ENCODE measurements around the gene TCOF1. TPM values are rescaled to one million over a fixed set of nuclear protein-coding genes. Genes with fewer than 3 reads are reported as not detected.

The TCOF1 gene
- total RNA-seq, 1 donor from 2014 or later = 33.2 TPM

DNA sequence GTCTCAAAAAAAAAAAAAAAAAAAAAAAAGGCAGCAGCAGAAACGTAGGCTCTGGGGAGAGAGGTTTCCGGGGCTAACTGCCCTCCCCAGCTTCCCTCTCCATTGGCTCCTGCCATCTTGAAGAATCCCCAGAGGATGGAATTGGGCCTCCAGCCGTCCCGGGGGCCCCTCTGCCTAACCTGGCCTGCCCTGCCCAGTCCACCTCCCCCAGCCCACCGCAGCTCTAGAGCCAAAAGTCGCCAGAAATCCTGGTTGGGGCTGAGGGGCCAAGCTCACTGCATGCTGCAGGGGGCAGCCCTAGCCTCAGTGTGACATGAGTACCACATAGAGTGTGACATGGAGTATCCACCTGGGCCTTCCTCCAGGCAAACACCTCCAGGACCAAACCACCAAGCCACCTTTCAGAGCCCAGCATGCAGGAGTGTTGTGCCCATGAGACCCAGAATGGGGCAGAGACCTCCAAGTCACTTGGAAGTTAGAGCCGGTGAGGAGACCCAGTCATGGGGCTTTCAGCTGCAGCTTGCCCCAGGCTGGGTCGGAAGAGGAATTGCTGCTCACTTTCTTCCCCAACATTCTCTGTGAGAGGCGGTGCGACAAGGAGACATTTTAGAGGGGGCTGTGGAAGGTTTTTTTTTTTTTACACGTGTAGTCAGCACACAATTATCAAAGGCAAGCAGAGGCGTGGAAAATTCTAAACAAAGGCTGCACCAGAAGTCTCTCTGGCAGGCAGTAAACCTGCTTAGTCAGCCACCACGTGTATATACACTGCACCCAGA, 37.6 kb downstream of the TCOF1 start:
- Histone ChIP-seq H3K36me3 (ENCODE audit: control insufficient read depth, insufficient read depth, low read length) (peaks cover 3% of the 10 kb centered on the region), H3K27me3 (ENCODE audit: control insufficient read depth, insufficient read depth, low read length) (no peaks in the 10 kb centered on the region), H3K4me3 (ENCODE audit: low read depth, low read length) (no peak overlapping the region)
- TF ChIP-seq, protein P1, sequence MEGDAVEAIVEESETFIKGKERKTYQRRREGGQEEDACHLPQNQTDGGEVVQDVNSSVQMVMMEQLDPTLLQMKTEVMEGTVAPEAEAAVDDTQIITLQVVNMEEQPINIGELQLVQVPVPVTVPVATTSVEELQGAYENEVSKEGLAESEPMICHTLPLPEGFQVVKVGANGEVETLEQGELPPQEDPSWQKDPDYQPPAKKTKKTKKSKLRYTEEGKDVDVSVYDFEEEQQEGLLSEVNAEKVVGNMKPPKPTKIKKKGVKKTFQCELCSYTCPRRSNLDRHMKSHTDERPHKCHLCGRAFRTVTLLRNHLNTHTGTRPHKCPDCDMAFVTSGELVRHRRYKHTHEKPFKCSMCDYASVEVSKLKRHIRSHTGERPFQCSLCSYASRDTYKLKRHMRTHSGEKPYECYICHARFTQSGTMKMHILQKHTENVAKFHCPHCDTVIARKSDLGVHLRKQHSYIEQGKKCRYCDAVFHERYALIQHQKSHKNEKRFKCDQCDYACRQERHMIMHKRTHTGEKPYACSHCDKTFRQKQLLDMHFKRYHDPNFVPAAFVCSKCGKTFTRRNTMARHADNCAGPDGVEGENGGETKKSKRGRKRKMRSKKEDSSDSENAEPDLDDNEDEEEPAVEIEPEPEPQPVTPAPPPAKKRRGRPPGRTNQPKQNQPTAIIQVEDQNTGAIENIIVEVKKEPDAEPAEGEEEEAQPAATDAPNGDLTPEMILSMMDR (IDR thresholded peaks at IDR 0.05; ENCODE audit: insufficient read depth, low read length, poor library complexity, severe bottlenecking) = no peak
- no peak for DNase-seq (ENCODE audit: low read depth)

DNA sequence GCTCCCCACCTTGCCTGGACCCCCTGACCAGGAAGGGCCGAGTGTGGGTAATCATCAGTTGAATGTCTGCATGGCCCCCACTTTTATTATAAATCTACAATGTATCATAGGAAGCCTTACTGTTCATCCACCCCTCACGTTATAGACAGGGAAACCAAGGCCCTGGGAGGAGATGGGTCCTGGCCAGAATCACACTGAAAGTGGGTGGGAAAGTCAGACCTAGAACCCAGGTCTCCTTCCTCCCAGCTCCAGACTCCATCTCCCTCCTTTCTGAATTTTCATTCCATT, 38.1 kb downstream of the TCOF1 start:
- DNase-seq (ENCODE audit: low read depth) = no peak
- TF ChIP-seq, protein P1 (IDR thresholded peaks at IDR 0.05; ENCODE audit: insufficient read depth, low read length, poor library complexity, severe bottlenecking) = no peak
- Histone ChIP-seq H3K4me3 (ENCODE audit: low read depth, low read length) (no peak overlapping the region), H3K27me3 (ENCODE audit: control insufficient read depth, insufficient read depth, low read length) (no peaks in the 10 kb centered on the region), H3K36me3 (ENCODE audit: control insufficient read depth, insufficient read depth, low read length) (peaks cover 3% of the 10 kb centered on the region)

DNA sequence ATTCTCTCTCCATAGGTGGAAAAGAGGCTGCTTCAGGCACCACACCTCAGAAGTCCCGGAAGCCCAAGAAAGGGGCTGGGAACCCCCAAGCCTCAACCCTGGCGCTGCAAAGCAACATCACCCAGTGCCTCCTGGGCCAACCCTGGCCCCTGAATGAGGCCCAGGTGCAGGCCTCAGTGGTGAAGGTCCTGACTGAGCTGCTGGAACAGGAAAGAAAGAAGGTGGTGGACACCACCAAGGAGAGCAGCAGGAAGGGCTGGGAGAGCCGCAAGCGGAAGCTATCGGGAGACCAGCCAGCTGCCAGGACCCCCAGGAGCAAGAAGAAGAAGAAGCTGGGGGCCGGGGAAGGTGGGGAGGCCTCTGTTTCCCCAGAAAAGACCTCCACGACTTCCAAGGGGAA, 38.8 kb downstream of the TCOF1 start:
- no peak for DNase-seq (ENCODE audit: low read depth)
- Histone ChIP-seq H3K27me3 (ENCODE audit: control insufficient read depth, insufficient read depth, low read length) (no peaks in the 10 kb centered on the region), H3K36me3 (ENCODE audit: control insufficient read depth, insufficient read depth, low read length) (peaks cover 3% of the 10 kb centered on the region), H3K4me3 (ENCODE audit: low read depth, low read length) (no peak overlapping the region)
- TF ChIP-seq, protein P1 (IDR thresholded peaks at IDR 0.05; ENCODE audit: insufficient read depth, low read length, poor library complexity, severe bottlenecking) = no peak

GRCh38 chr5:150397146-150397781, 39.8 kb downstream of the TCOF1 start:
- Histone ChIP-seq H3K4me3 (ENCODE audit: low read depth, low read length) (no peak overlapping the region), H3K27me3 (ENCODE audit: control insufficient read depth, insufficient read depth, low read length) (no peaks in the 10 kb centered on the region), H3K36me3 (ENCODE audit: control insufficient read depth, insufficient read depth, low read length) (peaks cover 2% of the 10 kb centered on the region)
- TF ChIP-seq, protein P1 (IDR thresholded peaks at IDR 0.05; ENCODE audit: insufficient read depth, low read length, poor library complexity, severe bottlenecking) = no peak
- DNase-seq (ENCODE audit: low read depth) = no peak

DNA sequence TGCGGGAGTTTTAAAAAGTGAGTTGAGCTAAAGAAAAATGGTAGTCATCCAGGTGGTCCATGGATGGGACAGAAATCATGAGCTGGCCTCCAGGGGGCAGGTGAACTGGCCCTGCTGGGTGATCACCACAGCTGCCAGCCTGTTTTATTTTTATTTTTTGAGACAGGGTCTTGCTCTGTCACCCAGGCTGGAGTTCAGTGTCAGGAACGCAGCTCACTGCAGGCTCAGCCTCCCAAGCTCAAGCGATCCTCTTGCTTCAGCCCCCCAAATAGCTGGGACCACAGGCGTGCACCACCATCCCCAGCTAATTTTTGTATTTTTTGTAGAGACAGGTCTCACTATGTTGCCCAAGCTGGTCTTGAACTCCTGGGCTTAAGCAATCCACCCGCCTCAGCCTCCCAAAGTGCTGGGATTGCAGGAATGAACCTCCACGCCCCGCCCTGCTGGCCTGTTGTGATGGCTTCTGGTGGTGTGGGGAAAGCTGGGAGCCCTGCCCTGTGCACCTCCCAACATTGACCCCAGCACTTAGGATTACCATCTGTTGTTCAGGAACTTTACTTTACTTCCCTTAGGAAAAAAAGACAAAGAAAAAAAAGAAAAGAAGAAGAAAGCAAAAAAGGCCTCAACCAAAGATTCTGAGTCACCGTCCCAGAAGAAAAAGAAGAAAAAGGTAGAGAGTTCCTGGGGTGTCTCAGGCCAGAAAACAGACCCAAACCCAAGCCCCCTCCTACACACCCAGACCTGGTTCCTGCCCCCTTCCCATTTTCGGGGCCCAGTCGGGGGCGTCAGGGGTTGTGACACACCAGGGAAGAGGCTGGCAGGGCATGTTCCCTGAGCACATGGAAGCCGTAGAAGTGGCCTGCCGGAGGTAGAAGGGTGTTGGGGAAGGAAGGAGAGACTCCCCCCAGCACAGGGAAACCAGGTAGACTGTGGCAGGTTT, 40.6 kb downstream of the TCOF1 start:
- DNase-seq (ENCODE audit: low read depth) = no peak
- Histone ChIP-seq H3K27me3 (ENCODE audit: control insufficient read depth, insufficient read depth, low read length) (no peaks in the 10 kb centered on the region), H3K36me3 (ENCODE audit: control insufficient read depth, insufficient read depth, low read length) (peaks cover 3% of the 10 kb centered on the region), H3K4me3 (ENCODE audit: low read depth, low read length) (no peak overlapping the region)
- TF ChIP-seq, protein P1 (IDR thresholded peaks at IDR 0.05; ENCODE audit: insufficient read depth, low read length, poor library complexity, severe bottlenecking) = no peak

Data from kidney epithelial cell (primary cell).